ENCODE results near the gene MYO5A. TPM values are rescaled to one million over a fixed set of nuclear protein-coding genes. Genes with fewer than 3 reads are reported as not detected.
"Not testable (repeated sequence)": the region's sequence is repeated elsewhere in the genome, so short reads cannot be mapped to it uniquely, and the experiment has no call there.

The MYO5A gene
- total RNA-seq, 2 experiments from 2014 or later, result 19.2 to 22.6 TPM

GRCh38 chr15:52462806-52463360 lies 65.8 kb downstream of the MYO5A start:
- Mint-ChIP-seq H3K36me3 (ENCODE audit: low read depth) (peaks cover 12% of the 10 kb centered on the region), H3K9me3 (peaks cover 11% of the 10 kb centered on the region), H3K27me3 (no peaks in the 10 kb centered on the region), H3K4me1 (ENCODE audit: low read depth) (peaks cover 44% of the 10 kb centered on the region), H3K4me3 (no peak overlapping the region), H3K27ac (no peak overlapping the region)
- no peak for ATAC-seq
- no peak for DNase-seq
- ChIA-PET CTCF (interaction anchor here (1.0 to 2.3 kb wide), 4 partner anchors 24 to 206 kb away, joined by 3 to 9 read pairs (median 4); no protein-coding TSS in a partner anchor), POLR2A (interaction anchor here (1.0 kb wide), 1 partner anchor 66 kb away, joined by 3 read pairs; the partner anchor contains the start of gene MYO5A)
- intact Hi-C loops (cut with micrococcal nuclease), result no loop called here
- TF ChIP-seq CTCF (IDR thresholded peaks at IDR 0.05), result no peak

GRCh38 chr15:52459701-52460100 lies 69.0 kb downstream of the MYO5A start:
- H3K27me3 Mint-ChIP-seq; H3K4me3 Mint-ChIP-seq; intact Hi-C loops (cut with micrococcal nuclease); CTCF ChIA-PET; DNase-seq; H3K27ac Mint-ChIP-seq; POLR2A ChIA-PET; ATAC-seq: not testable (repeated sequence)
- Mint-ChIP-seq H3K36me3 (ENCODE audit: low read depth) (peaks cover 14% of the 10 kb centered on the region), H3K9me3 (peaks cover 13% of the 10 kb centered on the region), H3K4me1 (ENCODE audit: low read depth) (peaks cover 27% of the 10 kb centered on the region)

GRCh38 chr15:52459265-52459664 lies 69.4 kb downstream of the MYO5A start:
- H3K27ac Mint-ChIP-seq; POLR2A ChIA-PET; H3K4me3 Mint-ChIP-seq; DNase-seq; intact Hi-C loops (cut with micrococcal nuclease); ATAC-seq; CTCF ChIA-PET; H3K27me3 Mint-ChIP-seq: not testable (repeated sequence)
- Mint-ChIP-seq H3K4me1 (ENCODE audit: low read depth) (peaks cover 27% of the 10 kb centered on the region), H3K36me3 (ENCODE audit: low read depth) (peaks cover 15% of the 10 kb centered on the region), H3K9me3 (peaks cover 16% of the 10 kb centered on the region)

GRCh38 chr15:52448011-52448890 lies 80.4 kb downstream of the MYO5A start:
- ChIA-PET POLR2A (no interaction called here), CTCF (no interaction called here)
- no peaks in the 10 kb centered on the region for H3K36me3 Mint-ChIP-seq (ENCODE audit: low read depth)
- intact Hi-C loops (cut with micrococcal nuclease), result no loop called here
- peaks cover 5% of the 10 kb centered on the region for H3K9me3 Mint-ChIP-seq
- DNase-seq, result no peak
- TF ChIP-seq CTCF (IDR thresholded peaks at IDR 0.05), result no peak
- no peak overlapping the region for H3K27ac Mint-ChIP-seq
- no peaks in the 10 kb centered on the region for H3K27me3 Mint-ChIP-seq
- H3K4me3 Mint-ChIP-seq, result no peak overlapping the region
- peaks cover 22% of the 10 kb centered on the region for H3K4me1 Mint-ChIP-seq (ENCODE audit: low read depth)
- no peak for ATAC-seq

- POLR2A ChIA-PET, result no interaction called here
- TF ChIP-seq CTCF (IDR thresholded peaks at IDR 0.05), result no peak
- intact Hi-C loops (cut with micrococcal nuclease), result no loop called here
- peaks cover 20% of the 10 kb centered on the region for H3K4me1 Mint-ChIP-seq (ENCODE audit: low read depth)
- no peak for ATAC-seq
- no peaks in the 10 kb centered on the region for H3K36me3 Mint-ChIP-seq (ENCODE audit: low read depth)
- CTCF ChIA-PET, result no interaction called here
- no peaks in the 10 kb centered on the region for H3K9me3 Mint-ChIP-seq
- no peak for DNase-seq
- H3K4me3 Mint-ChIP-seq, result no peak overlapping the region
- no peaks in the 10 kb centered on the region for H3K27me3 Mint-ChIP-seq
- H3K27ac Mint-ChIP-seq, result no peak overlapping the region
Measured at GRCh38 chr15:52445954-52446353, 82.7 kb downstream of the MYO5A start.

GRCh38 chr15:52445553-52445952 lies 83.1 kb downstream of the MYO5A start:
- H3K36me3 Mint-ChIP-seq (ENCODE audit: low read depth), result no peaks in the 10 kb centered on the region
- ATAC-seq (no peak), DNase-seq (no peak)
- no peak overlapping the region for H3K27ac Mint-ChIP-seq
- intact Hi-C loops (cut with micrococcal nuclease), result no loop called here
- no peaks in the 10 kb centered on the region for H3K27me3 Mint-ChIP-seq
- no peaks in the 10 kb centered on the region for H3K9me3 Mint-ChIP-seq
- no peak overlapping the region for H3K4me3 Mint-ChIP-seq
- peaks cover 22% of the 10 kb centered on the region for H3K4me1 Mint-ChIP-seq (ENCODE audit: low read depth)
- CTCF ChIA-PET, result no interaction called here
- TF ChIP-seq CTCF (IDR thresholded peaks at IDR 0.05), result no peak
- POLR2A ChIA-PET, result no interaction called here

GRCh38 chr15:52443205-52443604 lies 85.5 kb downstream of the MYO5A start:
- ATAC-seq; DNase-seq; H3K27ac Mint-ChIP-seq; H3K36me3 Mint-ChIP-seq (ENCODE audit: low read depth); H3K9me3 Mint-ChIP-seq; intact Hi-C loops (cut with micrococcal nuclease); H3K27me3 Mint-ChIP-seq; H3K4me3 Mint-ChIP-seq; CTCF ChIA-PET: not testable (repeated sequence)
- POLR2A ChIA-PET, result interaction anchor here (0.6 to 0.9 kb wide), 2 partner anchors 9 to 23 kb away, joined by 3 read pairs; no protein-coding TSS in a partner anchor
- peaks cover 29% of the 10 kb centered on the region for H3K4me1 Mint-ChIP-seq (ENCODE audit: low read depth)

Data from activated CD8-positive, alpha-beta T cell treated with anti-CD3 and anti-CD28 coated beads for 36 hours (primary cell).